Measurements from ENCODE around the gene CADM2. TPM values are rescaled to one million over a fixed set of nuclear protein-coding genes. Genes with fewer than 3 reads are reported as not detected.

CADM2 gene
- total RNA-seq, 2 donors from 2014 or later, result 24.1 to 29.8 TPM

- Histone ChIP-seq H3K9ac (ENCODE audit: extremely low read depth, low read length, poor library complexity, severe bottlenecking) (no peak overlapping the region), H3K27me3 (ENCODE audit: control insufficient read depth, insufficient read depth, low read length, poor library complexity, severe bottlenecking) (no peaks in the 10 kb centered on the region), H3K27ac (ENCODE audit: low read depth, low read length) (no peak overlapping the region), H3K9me3 (ENCODE audit: control insufficient read depth, low read length) (no peaks in the 10 kb centered on the region), H3K4me3 (ENCODE audit: low read length) (no peak overlapping the region), H3K4me1 (ENCODE audit: control insufficient read depth, insufficient read depth, low read length) (peaks cover 3% of the 10 kb centered on the region), H3K36me3 (ENCODE audit: control insufficient read depth, insufficient read depth, low read length) (no peaks in the 10 kb centered on the region)
- no peak for TF ChIP-seq CTCF (conservative IDR thresholded peaks at IDR 0.05)
- no peak for DNase-seq
- 86% methylated on average over 1 of the region's 1 CpG; no CpG with 5 or more reads in 1 of the 2 experiments for WGBS, 2 experiments (ENCODE audit: insufficient coverage in 1 of 2, insufficient read length in 1 of 2)
- Mint-ChIP-seq H3K27ac (no peak overlapping the region), H3K27me3 (ENCODE audit: insufficient read depth) (no peaks in the 10 kb centered on the region), H3K9me3 (no peaks in the 10 kb centered on the region), H3K4me1 (peaks cover 9% of the 10 kb centered on the region), H3K36me3 (ENCODE audit: low read depth) (peaks cover 2% of the 10 kb centered on the region), H3K4me3 (no peak overlapping the region)
These were observed 566.5 kb downstream of the CADM2 start for GRCh38 chr3:85525264-85525663.

- Histone ChIP-seq H3K9ac (ENCODE audit: extremely low read depth, low read length, poor library complexity, severe bottlenecking) (no peak overlapping the region), H3K4me1 (ENCODE audit: control insufficient read depth, insufficient read depth, low read length) (no peaks in the 10 kb centered on the region), H3K36me3 (ENCODE audit: control insufficient read depth, insufficient read depth, low read length) (no peaks in the 10 kb centered on the region), H3K27me3 (ENCODE audit: control insufficient read depth, insufficient read depth, low read length, poor library complexity, severe bottlenecking) (no peaks in the 10 kb centered on the region), H3K9me3 (ENCODE audit: control insufficient read depth, low read length) (no peaks in the 10 kb centered on the region), H3K4me3 (ENCODE audit: low read length) (no peak overlapping the region), H3K27ac (ENCODE audit: low read depth, low read length) (no peak overlapping the region)
- Mint-ChIP-seq H3K27me3 (ENCODE audit: insufficient read depth) (no peaks in the 10 kb centered on the region), H3K4me1 (peaks cover 2% of the 10 kb centered on the region), H3K9me3 (no peaks in the 10 kb centered on the region), H3K4me3 (no peak overlapping the region), H3K27ac (no peak overlapping the region), H3K36me3 (ENCODE audit: low read depth) (peaks cover 4% of the 10 kb centered on the region)
- no peak for TF ChIP-seq CTCF (conservative IDR thresholded peaks at IDR 0.05)
- DNase-seq, result no peak
- WGBS, 2 experiments (ENCODE audit: insufficient coverage in 1 of 2, insufficient read length in 1 of 2), result 91 to 100% methylated on average over 1 to 2 of the region's 2 CpGs
These were observed 574.8 kb downstream of the CADM2 start for GRCh38 chr3:85533586-85533985.

- Histone ChIP-seq H3K9me3 (ENCODE audit: control insufficient read depth, low read length) (no peaks in the 10 kb centered on the region), H3K27me3 (ENCODE audit: control insufficient read depth, insufficient read depth, low read length, poor library complexity, severe bottlenecking) (no peaks in the 10 kb centered on the region), H3K9ac (ENCODE audit: extremely low read depth, low read length, poor library complexity, severe bottlenecking) (no peak overlapping the region), H3K36me3 (ENCODE audit: control insufficient read depth, insufficient read depth, low read length) (no peaks in the 10 kb centered on the region), H3K4me1 (ENCODE audit: control insufficient read depth, insufficient read depth, low read length) (no peaks in the 10 kb centered on the region), H3K4me3 (ENCODE audit: low read length) (no peak overlapping the region), H3K27ac (ENCODE audit: low read depth, low read length) (no peak overlapping the region)
- H3K4me1 Mint-ChIP-seq, result peaks cover 2% of the 10 kb centered on the region
- no peak overlapping the region for H3K4me3 Mint-ChIP-seq
- no peaks in the 10 kb centered on the region for H3K9me3 Mint-ChIP-seq
- DNase-seq, result no peak
- H3K36me3 Mint-ChIP-seq (ENCODE audit: low read depth), result peaks cover 2% of the 10 kb centered on the region
- TF ChIP-seq CTCF (conservative IDR thresholded peaks at IDR 0.05), result no peak
- no peaks in the 10 kb centered on the region for H3K27me3 Mint-ChIP-seq (ENCODE audit: insufficient read depth)
- 86 to 88% methylated on average over 1 to 2 of the region's 2 CpGs for WGBS, 2 experiments (ENCODE audit: insufficient coverage in 1 of 2, insufficient read length in 1 of 2)
- H3K27ac Mint-ChIP-seq, result no peak overlapping the region
These were observed 576.7 kb downstream of the CADM2 start for GRCh38 chr3:85535517-85535916.

All from endodermal cell (in vitro differentiated cells).